K562 (cell line): Measurements from ENCODE around the gene CTDSPL2. TPM values are rescaled to one million over a fixed set of nuclear protein-coding genes. Genes with fewer than 3 reads are reported as not detected.

Source experiments
- BCOR ChIP-seq: fragments of 450-650 bp; IDR thresholded peaks from 2 replicates; pipeline ENCODE4 v1.6.1; 2016
- BHLHE40 ChIP-seq: IDR thresholded peaks from 2 replicates; pipeline ENCODE4 v1.6.1; 2011; ENCODE audit warnings: low read length, improper control_type of control experiment
- CHD1 ChIP-seq: fragments of 200-600 bp; sonication (generic); IDR thresholded peaks from one replicate; pipeline ENCODE4 v1.6.1; 2012; ENCODE audit warnings: mild to moderate bottlenecking, moderate library complexity, low read length, inconsistent platforms
- CREB1 ChIP-seq, 2 experiments: sonication (generic) in 1 of 2; formaldehyde crosslinking in 1 of 2; IDR thresholded peaks; 2 replicates each; pipeline versions ENCODE4 v1.6.1 to v1.8.0; 2012 to 2022; ENCODE audit warnings: inconsistent platforms in 1 of 2, mild to moderate bottlenecking in 1 of 2, missing genetic modification reagents in 1 of 2, moderate library complexity in 1 of 2
- CTBP1 ChIP-seq: fragments of 450-650 bp; IDR thresholded peaks from 2 replicates; pipeline ENCODE4 v1.6.1; 2016; ENCODE audit warnings: borderline replicate concordance
- EGR1 ChIP-seq: fragments of 450-650 bp; conservative IDR thresholded peaks from 2 replicates; pipeline ENCODE4 v1.6.1; 2017; ENCODE audit warnings: mild to moderate bottlenecking
- EP400 ChIP-seq: fragments of 450-650 bp; IDR thresholded peaks from 2 replicates; pipeline ENCODE4 v1.6.1; 2017; ENCODE audit warnings: antibody characterized with exemption, mild to moderate bottlenecking, moderate library complexity
- FOSL1 ChIP-seq: fragments of 200-800 bp; sonication (Bioruptor generic); conservative IDR thresholded peaks from 2 replicates; pipeline ENCODE4 v1.6.1; 2016; ENCODE audit warnings: missing genetic modification characterization, missing compliant biosample characterization
- FOXP4 ChIP-seq: sonication (generic); formaldehyde crosslinking; IDR thresholded peaks from 2 replicates; pipeline ENCODE4 v1.8.0; 2022; ENCODE audit warnings: mild to moderate bottlenecking, missing genetic modification reagents, borderline replicate concordance
- GABPB1 ChIP-seq: sonication (generic); formaldehyde crosslinking; IDR thresholded peaks from 2 replicates; pipeline ENCODE4 v1.8.0; 2022; ENCODE audit warnings: mild to moderate bottlenecking, missing genetic modification reagents
- HES1 ChIP-seq: fragments of 450-650 bp; IDR thresholded peaks from 2 replicates; pipeline ENCODE4 v1.6.1; 2016; ENCODE audit warnings: low read depth, mild to moderate bottlenecking, moderate library complexity
- JUND ChIP-seq, 2 experiments: IDR thresholded peaks; 2 replicates in 1 of 2; 3 replicates in 1 of 2; pipeline ENCODE4 v1.6.1; 2011; ENCODE audit warnings: borderline replicate concordance in 2 of 2, low read depth in 2 of 2, low read length in 2 of 2, improper control_type of control experiment in 1 of 2, missing biosample characterization in 1 of 2, missing genetic modification characterization in 1 of 2, missing genetic modification reagents in 1 of 2
- PCBP2 ChIP-seq: fragments of 200-400 bp; formaldehyde crosslinking; IDR thresholded peaks from 2 replicates; pipeline ENCODE4 v1.6.1; 2018; ENCODE audit warnings: low read length, low read depth, mild to moderate bottlenecking, moderate library complexity; ENCODE audit not compliant: poor library complexity, severe bottlenecking
- POLR2H ChIP-seq: IDR thresholded peaks from 2 replicates; pipeline ENCODE4 v1.6.1; 2016; ENCODE audit warnings: missing genetic modification characterization, low read depth, mild to moderate bottlenecking, control low read depth, missing compliant biosample characterization, moderate library complexity
- PRPF4 ChIP-seq: fragments of 200-400 bp; formaldehyde crosslinking; IDR thresholded peaks from one replicate; pipeline ENCODE4 v1.6.1; 2017; ENCODE audit warnings: low read length, low read depth, mild to moderate bottlenecking; ENCODE audit not compliant: insufficient read depth, poor library complexity, severe bottlenecking
- RBFOX2 ChIP-seq: fragments of 200-400 bp; formaldehyde crosslinking; IDR thresholded peaks from 2 replicates; pipeline ENCODE4 v1.6.1; 2017; ENCODE audit warnings: low read depth, mild to moderate bottlenecking, low read length, moderate library complexity
- SMAD2 ChIP-seq: fragments of 150-350 bp; IDR thresholded peaks from 2 replicates; pipeline ENCODE4 v1.6.1; 2014; ENCODE audit warnings: low read depth, mild to moderate bottlenecking, low read length
- SMARCA5 ChIP-seq: fragments of 450-650 bp; IDR thresholded peaks from 2 replicates; pipeline ENCODE4 v1.6.1; 2016
- TAF7 ChIP-seq: fragments of 450-650 bp; IDR thresholded peaks from 2 replicates; pipeline ENCODE4 v1.6.1; 2016; ENCODE audit warnings: missing genetic modification characterization, missing compliant biosample characterization
- TBP ChIP-seq: optimal IDR thresholded peaks from 2 replicates; pipeline ENCODE3; 2011; ENCODE audit warnings: low read depth, low read length, improper control_type of control experiment
- ZBTB33 ChIP-seq: sonication (generic); formaldehyde crosslinking; IDR thresholded peaks from 2 replicates; pipeline ENCODE4 v1.8.1; 2023; ENCODE audit warnings: mild to moderate bottlenecking, missing genetic modification reagents
- ZNF76 ChIP-seq: fragments of 250-450 bp; sonication (Bioruptor Pico); IDR thresholded peaks from 2 replicates; pipeline ENCODE4 v1.4.0; 2020; ENCODE audit warnings: mild to moderate bottlenecking, moderate library complexity, borderline replicate concordance
- ZNF77 ChIP-seq: fragments of 250-450 bp; sonication (Bioruptor Pico); IDR thresholded peaks from 2 replicates; pipeline ENCODE4 v1.5.0; 2020
- polyA plus RNA-seq, 8 experiments: library from polyadenylated mRNA; depleted of rRNA in 4 of 8; stranded (reverse) in 5 of 8; unstranded in 3 of 8; fragments of >200 nt; fragmentation: Nextera tagmentation in 2 of 8; fragmentation: Illumina TruSeq in 1 of 8; extraction: Ambion mirVana in 2 of 8; extraction: Trizol in 1 of 8; gene quantifications; 2 replicates each; pipeline versions ENCODE4 v1.2.1 to v1.2.3, GENCODE V29; 2011 to 2014; ENCODE audit warnings: inconsistent platforms in 1 of 8, missing spikeins in 1 of 8
- total RNA-seq, 7 experiments: library from RNA; depleted of rRNA in 6 of 7; stranded (reverse); fragments of >200 nt in 6 of 7; fragmentation: Illumina TruSeq in 2 of 7; extraction: Trizol in 2 of 7; gene quantifications; 2 replicates each; pipeline versions ENCODE4 v1.2.1 to v1.2.3, GENCODE V29; 2011 to 2021; ENCODE audit warnings: low replicate concordance in 1 of 7

Gene CTDSPL2
- total and polyA plus RNA-seq, 9 of the 15 experiments (the other 6 are each of a cell fraction or from before 2014, with no cell fraction given) = 16.8 to 79.0 (median 53.1) TPM

- peak; percentile 40; the same call in 1 of the 2 replicates for TF ChIP-seq ZBTB33 (CRISPR knock-in tag)
- TF ChIP-seq BHLHE40 = peak; percentile 18; the same call in 1 of the 2 replicates
- TF ChIP-seq PRPF4 = peak; percentile 96
- TF ChIP-seq FOXP4 (CRISPR knock-in tag) = peak; percentile 70; the same call in 1 of the 2 replicates
- peak; percentile 37 for TF ChIP-seq GABPB1 (CRISPR knock-in tag)
- TF ChIP-seq ZNF77 (CRISPR knock-in tag) = no peak
- peak; percentile 80 for TF ChIP-seq CHD1
- peak; percentile 86 for TF ChIP-seq EP400
- no peak for TF ChIP-seq SMAD2
- TF ChIP-seq ZNF76 (CRISPR knock-in tag) = peak; percentile 43; the same call in 1 of the 2 replicates
- TF ChIP-seq PCBP2 = peak; percentile 78
- TF ChIP-seq SMARCA5 = no peak
- TF ChIP-seq EGR1 = peak; percentile 77
- peak; percentile 93 for TF ChIP-seq JUND (IDR thresholded peaks at IDR 0.05; ENCODE audit: borderline replicate concordance, low read depth, low read length)
- TF ChIP-seq JUND (tag; IDR thresholded peaks at IDR 0.05; ENCODE audit: borderline replicate concordance, low read depth, low read length) = peak; percentile 67; the same call in 1 of the 3 replicates
- TF ChIP-seq POLR2H (tag) = peak; percentile 70
- TF ChIP-seq CREB1 (IDR thresholded peaks at IDR 0.05) = peak; percentile 78; the same call in 1 of the 2 replicates
- peak; percentile 73 for TF ChIP-seq CREB1 (CRISPR knock-in tag; IDR thresholded peaks at IDR 0.05)
- peak; percentile 89 for TF ChIP-seq TAF7 (tag)
- TF ChIP-seq CTBP1 = 0 out of 2 replicates have a peak, but pooled peaks have one; percentile 9
- TF ChIP-seq TBP = peak; percentile 87
- TF ChIP-seq RBFOX2 = peak; percentile 99
- no peak for TF ChIP-seq HES1
- peak; percentile 93 for TF ChIP-seq FOSL1 (tag)
- TF ChIP-seq BCOR = no peak
These were observed 109.7 kb downstream of the CTDSPL2 start, which contains the start of gene EIF3J (continued) for GRCh38 chr15:44536962-44537734.
